Endothelial cell of umbilical vein (primary cell): Measurements from ENCODE around the gene SLC7A4.

ENCODE experiments used
- EZH2 ChIP-seq: IDR thresholded peaks from 2 replicates; pipeline ENCODE4 v1.6.1; 2012; ENCODE audit warnings: borderline replicate concordance, low read depth, mild to moderate bottlenecking, moderate library complexity, low read length, inconsistent platforms; ENCODE audit not compliant: severe bottlenecking
- MYC ChIP-seq: IDR thresholded peaks from one replicate; pipeline ENCODE4 v1.6.1; 2011; ENCODE audit warnings: mild to moderate bottlenecking, low read depth, low read length
- POLR2A ChIP-seq: IDR thresholded peaks from 2 replicates; pipeline ENCODE4 v1.6.1; 2012; ENCODE audit warnings: low read depth, mild to moderate bottlenecking, control low read depth, low read length
- POLR2AphosphoS5 ChIP-seq: IDR thresholded peaks from 2 replicates; pipeline ENCODE4 v1.6.1; 2012; ENCODE audit warnings: low read depth, mild to moderate bottlenecking, control low read depth, low read length, moderate library complexity; ENCODE audit not compliant: insufficient read depth
- TF ChIP-seq, protein P1 (sequence below), 2 donors: IDR thresholded peaks; 1 replicate in 1 of 2; 2 replicates in 1 of 2; pipeline ENCODE4 v1.5.1; 2011; ENCODE audit warnings: low read length in 2 of 2, mild to moderate bottlenecking in 2 of 2, moderate library complexity in 2 of 2, control low read depth in 1 of 2, inconsistent platforms in 1 of 2, low read depth in 1 of 2; ENCODE audit not compliant: insufficient read depth in 1 of 2; ENCODE audit errors: extremely low read depth in 1 of 2
- TF ChIP-seq, protein P2 (sequence below): IDR thresholded peaks from 2 replicates; pipeline ENCODE4 v1.6.1; 2011; ENCODE audit not compliant: insufficient read depth, insufficient read length

GRCh38 chr22:21078916-21079315 lies 46.6 kb upstream of the SLC7A4 start:
- TF ChIP-seq, protein P1, sequence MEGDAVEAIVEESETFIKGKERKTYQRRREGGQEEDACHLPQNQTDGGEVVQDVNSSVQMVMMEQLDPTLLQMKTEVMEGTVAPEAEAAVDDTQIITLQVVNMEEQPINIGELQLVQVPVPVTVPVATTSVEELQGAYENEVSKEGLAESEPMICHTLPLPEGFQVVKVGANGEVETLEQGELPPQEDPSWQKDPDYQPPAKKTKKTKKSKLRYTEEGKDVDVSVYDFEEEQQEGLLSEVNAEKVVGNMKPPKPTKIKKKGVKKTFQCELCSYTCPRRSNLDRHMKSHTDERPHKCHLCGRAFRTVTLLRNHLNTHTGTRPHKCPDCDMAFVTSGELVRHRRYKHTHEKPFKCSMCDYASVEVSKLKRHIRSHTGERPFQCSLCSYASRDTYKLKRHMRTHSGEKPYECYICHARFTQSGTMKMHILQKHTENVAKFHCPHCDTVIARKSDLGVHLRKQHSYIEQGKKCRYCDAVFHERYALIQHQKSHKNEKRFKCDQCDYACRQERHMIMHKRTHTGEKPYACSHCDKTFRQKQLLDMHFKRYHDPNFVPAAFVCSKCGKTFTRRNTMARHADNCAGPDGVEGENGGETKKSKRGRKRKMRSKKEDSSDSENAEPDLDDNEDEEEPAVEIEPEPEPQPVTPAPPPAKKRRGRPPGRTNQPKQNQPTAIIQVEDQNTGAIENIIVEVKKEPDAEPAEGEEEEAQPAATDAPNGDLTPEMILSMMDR (IDR thresholded peaks at IDR 0.05; ENCODE audit: extremely low read depth in 1 of 2, insufficient read depth in 1 of 2, low read depth in 1 of 2, low read length in 2 of 2): no peak
- TF ChIP-seq, protein P2, sequence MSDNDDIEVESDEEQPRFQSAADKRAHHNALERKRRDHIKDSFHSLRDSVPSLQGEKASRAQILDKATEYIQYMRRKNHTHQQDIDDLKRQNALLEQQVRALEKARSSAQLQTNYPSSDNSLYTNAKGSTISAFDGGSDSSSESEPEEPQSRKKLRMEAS: no peak
- no peak for TF ChIP-seq EZH2
- TF ChIP-seq POLR2AphosphoS5: no peak
- no peak for TF ChIP-seq MYC
- TF ChIP-seq POLR2A: no peak
